HCT116 (cell line): ENCODE results near the gene PAGR1. TPM values are rescaled to one million over a fixed set of nuclear protein-coding genes. Genes with fewer than 3 reads are reported as not detected.

Experiments
- ATAC-seq: fragments of 200-7000 bp; cut with Tn5 transposase; 2 replicates; pipeline ENCODE4 v1.9.1; 2020; ENCODE audit warnings: mild to moderate bottlenecking, moderate library complexity
- BruUV-seq: library from RNA; stranded (reverse); fragments of 400-500 nt; replicated peaks from 2 replicates; lab custom pipeline; 2021; lab: Mats Ljungman, UMichigan
- CTCF ChIA-PET: fragments of 300-600 bp; sonication (Branson Sonifier 250); formaldehyde crosslinking; loops from one replicate; lab custom pipeline; 2021; ENCODE audit warnings: antibody characterized with exemption; lab: Charles Lee
- POLR2A ChIA-PET: fragments of 300-600, 350-600 bp; sonication (Branson Sonifier 250); formaldehyde crosslinking; loops from one replicate; lab custom pipeline; 2021; ENCODE audit warnings: antibody characterized with exemption; lab: Charles Lee
- RAD21 ChIA-PET, 2 experiments: fragments of 300-600 bp; sonication (Branson Sonifier 250); formaldehyde crosslinking; loops; one replicate each; lab custom pipeline; 2023; ENCODE audit warnings: low total read pairs in 2 of 2; ENCODE audit not compliant: uncharacterized antibody in 2 of 2, unreplicated experiment in 2 of 2, low non-redundant PET in 1 of 2; lab: Charles Lee
- DNase-seq: peaks from one replicate; pipeline ENCODE4 v3.0.0-alpha.2; 2010; ENCODE audit warnings: low read depth, low spot score
- H2AFZ ChIP-seq: fragments of 200-600 bp; shearing (Covaris generic), sonication (generic); 2 replicates; pipeline ENCODE4 v1.6.1; 2017; ENCODE audit warnings: low read depth, mixed run types, mixed read lengths, antibody characterized with exemption, low read length; ENCODE audit not compliant: poor library complexity, severe bottlenecking
- H3K27ac ChIP-seq: 2 replicates; pipeline ENCODE4 v1.5.1; 2012; ENCODE audit warnings: low read depth, low read length
- H3K27me3 ChIP-seq: fragments of 200-600 bp; sonication (generic); 2 replicates; pipeline ENCODE4 v1.6.1; 2016; ENCODE audit warnings: mixed run types, low read length, mixed read lengths; ENCODE audit not compliant: insufficient read depth
- H3K36me3 ChIP-seq, 2 experiments: fragments of 200-500 bp in 1 of 2; fragments of 200-600 bp in 1 of 2; sonication (Bioruptor generic) in 1 of 2; sonication (generic) in 1 of 2; 2 replicates each; pipeline versions ENCODE4 v1.5.1 to v1.6.1; 2014 to 2016; ENCODE audit warnings: low read length in 2 of 2, inconsistent platforms in 1 of 2, mixed read lengths in 1 of 2, mixed run types in 1 of 2; ENCODE audit not compliant: insufficient read depth in 2 of 2, control insufficient read depth in 1 of 2
- H3K4me1 ChIP-seq, 2 experiments: fragments of 200-600 bp in 1 of 2; sonication (generic) in 1 of 2; 2 replicates each; pipeline versions ENCODE4 v1.5.1 to v1.6.1; 2012 to 2017; ENCODE audit warnings: low read length in 2 of 2, inconsistent platforms in 1 of 2, mild to moderate bottlenecking in 1 of 2, mixed read lengths in 1 of 2, mixed run types in 1 of 2, moderate library complexity in 1 of 2; ENCODE audit not compliant: insufficient read depth in 2 of 2, control insufficient read depth in 1 of 2
- H3K4me2 ChIP-seq: fragments of 200-600 bp; sonication (generic); 2 replicates; pipeline ENCODE4 v1.6.1; 2017; ENCODE audit warnings: mixed run types, low read length, mixed read lengths
- H3K4me3 ChIP-seq, 2 experiments: fragments of 200-600 bp in 1 of 2; sonication (generic) in 1 of 2; replicated peaks in 1 of 2; 2 replicates each; pipeline ENCODE4 v1.5.1; 2011 to 2016; ENCODE audit warnings: low read length in 2 of 2, control low read depth in 1 of 2, low read depth in 1 of 2, mild to moderate bottlenecking in 1 of 2, mixed read lengths in 1 of 2, mixed run types in 1 of 2
- H3K79me2 ChIP-seq: fragments of 200-600 bp; sonication (generic); 2 replicates; pipeline ENCODE4 v1.6.1; 2017; ENCODE audit warnings: mild to moderate bottlenecking, mixed run types, low read length, moderate library complexity, mixed read lengths; ENCODE audit not compliant: insufficient read depth
- H3K9ac ChIP-seq: fragments of 200-600 bp; sonication (generic); 2 replicates; pipeline ENCODE4 v1.6.1; 2016; ENCODE audit warnings: low read length, mixed read lengths
- H3K9me2 ChIP-seq: fragments of 200-600 bp; sonication (generic), shearing (Covaris generic); 2 replicates; pipeline ENCODE4 v1.6.1; 2017; ENCODE audit warnings: mixed run types, mild to moderate bottlenecking, moderate library complexity; ENCODE audit not compliant: insufficient read depth
- H3K9me3 ChIP-seq, 2 experiments: fragments of 200-500 bp in 1 of 2; fragments of 200-600 bp in 1 of 2; sonication (Bioruptor generic) in 1 of 2; sonication (generic) in 1 of 2; 2 replicates each; pipeline ENCODE4 v1.6.1; 2014 to 2017; ENCODE audit warnings: low read length in 2 of 2, mixed read lengths in 2 of 2, inconsistent platforms in 1 of 2, low read depth in 1 of 2, mild to moderate bottlenecking in 1 of 2, mixed run types in 1 of 2, moderate library complexity in 1 of 2; ENCODE audit not compliant: control insufficient read depth in 1 of 2, insufficient read depth in 1 of 2
- H4K20me1 ChIP-seq: fragments of 200-600 bp; sonication (generic), shearing (Covaris generic); 2 replicates; pipeline ENCODE4 v1.6.1; 2017; ENCODE audit warnings: mixed run types, mild to moderate bottlenecking, moderate library complexity; ENCODE audit not compliant: insufficient read depth
- CEBPB ChIP-seq: IDR thresholded peaks from 2 replicates; pipeline ENCODE4 v1.6.1; 2012; ENCODE audit warnings: low read depth
- CTCF ChIP-seq, 3 experiments: fragments of 200-600 bp in 1 of 3; sonication (generic) in 1 of 3; IDR thresholded peaks in 2 of 3; conservative IDR thresholded peaks in 1 of 3; 2 replicates each; pipeline ENCODE4 v1.5.1; 2012 to 2017; ENCODE audit warnings: low read depth in 2 of 3, low read length in 2 of 3, antibody characterized with exemption in 1 of 3, borderline replicate concordance in 1 of 3, control low read depth in 1 of 3, mild to moderate bottlenecking in 1 of 3, mixed read lengths in 1 of 3, mixed run types in 1 of 3, moderate library complexity in 1 of 3; ENCODE audit not compliant: insufficient read depth in 1 of 3
- FOSL1 ChIP-seq: IDR thresholded peaks from 2 replicates; pipeline ENCODE4 v1.6.1; 2012; ENCODE audit warnings: low read depth
- RAD21 ChIP-seq: IDR thresholded peaks from 2 replicates; pipeline ENCODE4 v1.6.1; 2012; ENCODE audit warnings: low read depth, mild to moderate bottlenecking
- SP1 ChIP-seq: IDR thresholded peaks from 2 replicates; pipeline ENCODE4 v1.6.1; 2012; ENCODE audit warnings: low read depth
- SRF ChIP-seq: IDR thresholded peaks from 2 replicates; pipeline ENCODE4 v1.6.1; 2012; ENCODE audit warnings: low read depth
- TCF7L2 ChIP-seq: IDR thresholded peaks from 2 replicates; pipeline ENCODE4 v1.7.0; 2011; ENCODE audit warnings: borderline replicate concordance, inconsistent platforms; ENCODE audit not compliant: insufficient read depth, insufficient read length; ENCODE audit errors: extremely low read depth
- ZFX ChIP-seq: fragments of 450-650 bp; IDR thresholded peaks from 2 replicates; pipeline ENCODE4 v1.6.1; 2017
- intact Hi-C: fragments of 100-400 bp; cut with micrococcal nuclease; formaldehyde crosslinking; loops from 2 replicates; pipeline ENCODE4 v1.10.0; 2022
- total RNA-seq: library from RNA; stranded (reverse); gene quantifications from one replicate; pipeline ENCODE4 v1.2.1, GENCODE V29; 2021; ENCODE audit not compliant: unreplicated experiment

Gene PAGR1
- total RNA-seq, 1 experiment from 2014 or later, result 28.9 TPM

- H3K36me3 ChIP-seq, result peaks cover 2 to 8% of the 10 kb centered on the region in 2 experiments; a peak in 3 of 4 replicates
- POLR2A ChIA-PET, result no interaction called here
- BruUV-seq, result no TSS peak
Measured at GRCh38 chr16:29836623-29837022, 20.7 kb downstream of the PAGR1 start.

More at GRCh38 chr16:29836623-29837022, 20.7 kb downstream of the PAGR1 start:
- no peak overlapping the region for H3K27ac ChIP-seq
- no peaks in the 10 kb centered on the region for H3K79me2 ChIP-seq
- no peaks in the 10 kb centered on the region for H3K9me2 ChIP-seq
- H3K4me3 ChIP-seq, result no peak overlapping the region
- H3K4me2 ChIP-seq, result no peak overlapping the region
- no peaks in the 10 kb centered on the region for H4K20me1 ChIP-seq
- no peak overlapping the region for H2AFZ ChIP-seq
- no peak for TF ChIP-seq SRF
- TF ChIP-seq FOSL1, result no peak
- no peak for TF ChIP-seq CEBPB
- TF ChIP-seq ZFX, result no peak
- TF ChIP-seq RAD21, result no peak
- no peak for TF ChIP-seq SP1
- TF ChIP-seq CTCF (IDR thresholded peaks at IDR 0.05 in 2 of 3, conservative IDR thresholded peaks at IDR 0.05 in 1 of 3; ENCODE audit: borderline replicate concordance in 1 of 3, insufficient read depth in 1 of 3, low read depth in 2 of 3, low read length in 2 of 3), result no peak
- TF ChIP-seq TCF7L2, result no peak
- no peaks in the 10 kb centered on the region for H3K27me3 ChIP-seq
- DNase-seq (no peak), ATAC-seq (no peak)
- no peak overlapping the region for H3K9ac ChIP-seq
- RAD21 ChIA-PET, result no interaction called here
- H3K9me3 ChIP-seq, result no peaks in the 10 kb centered on the region
- H3K4me1 ChIP-seq, result peaks cover 0 to 6% of the 10 kb centered on the region in 2 experiments; a peak in 2 of 4 replicates
- CTCF ChIA-PET, result no interaction called here
- intact Hi-C loops, result no loop called here
